H1 (cell line): ENCODE data around the gene PRR36. TPM values are rescaled to one million over a fixed set of nuclear protein-coding genes. Genes with fewer than 3 reads are reported as not detected.

Experiments
- ATF3 ChIP-seq: IDR thresholded peaks from 2 replicates; pipeline ENCODE4 v1.6.1; 2011; ENCODE audit warnings: low read depth, mild to moderate bottlenecking, low read length; ENCODE audit not compliant: insufficient read depth
- BACH1 ChIP-seq: IDR thresholded peaks from 2 replicates; pipeline ENCODE4 v1.6.1; 2012; ENCODE audit warnings: low read length, improper control_type of control experiment
- CBX8 ChIP-seq: fragments of 300-800, 300-1000 bp; sonication (generic); IDR thresholded peaks from 2 replicates; pipeline ENCODE4 v1.7.1; 2016; ENCODE audit warnings: low read depth, low read length, borderline replicate concordance
- CEBPB ChIP-seq: IDR thresholded peaks from 2 replicates; pipeline ENCODE4 v1.6.1; 2012; ENCODE audit warnings: low read depth, low read length
- E2F6 ChIP-seq: IDR thresholded peaks from 2 replicates; pipeline ENCODE4 v1.6.1; 2012; ENCODE audit warnings: inconsistent platforms
- FOSL1 ChIP-seq: IDR thresholded peaks from 2 replicates; pipeline ENCODE4 v1.6.1; 2011; ENCODE audit warnings: mild to moderate bottlenecking, low read depth, low read length, moderate library complexity; ENCODE audit not compliant: insufficient read depth
- HDAC2 ChIP-seq, 2 experiments: fragments of 300-600 bp in 1 of 2; sonication (generic) in 1 of 2; IDR thresholded peaks; 2 replicates each; pipeline ENCODE4 v1.6.1; 2011 to 2012; ENCODE audit warnings: low read depth in 2 of 2, low read length in 2 of 2, mild to moderate bottlenecking in 2 of 2, moderate library complexity in 2 of 2, borderline replicate concordance in 1 of 2, inconsistent platforms in 1 of 2
- KDM4A ChIP-seq: IDR thresholded peaks from one replicate; pipeline ENCODE4 v1.7.1; 2012; ENCODE audit warnings: low read depth, mild to moderate bottlenecking, moderate library complexity, low read length, inconsistent platforms; ENCODE audit not compliant: severe bottlenecking
- MAFK ChIP-seq: IDR thresholded peaks from 2 replicates; pipeline ENCODE4 v1.6.1; 2012; ENCODE audit warnings: low read depth, mild to moderate bottlenecking, improper control_type of control experiment, low read length
- NANOG ChIP-seq: IDR thresholded peaks from 2 replicates; pipeline ENCODE4 v1.6.1; 2011; ENCODE audit warnings: low read length, low read depth, mild to moderate bottlenecking, inconsistent platforms; ENCODE audit not compliant: insufficient read depth, poor library complexity, severe bottlenecking
- POU5F1 ChIP-seq: IDR thresholded peaks from 2 replicates; pipeline ENCODE4 v1.6.1; 2011; ENCODE audit warnings: low read depth, mild to moderate bottlenecking, low read length, moderate library complexity
- RAD21 ChIP-seq, 2 experiments: IDR thresholded peaks in 1 of 2; conservative IDR thresholded peaks in 1 of 2; 2 replicates each; pipeline ENCODE4 v1.6.1; 2011; ENCODE audit warnings: low read depth in 2 of 2, low read length in 2 of 2, improper control_type of control experiment in 1 of 2, inconsistent platforms in 1 of 2, mild to moderate bottlenecking in 1 of 2, moderate library complexity in 1 of 2
- RFX5 ChIP-seq: IDR thresholded peaks from 2 replicates; pipeline ENCODE4 v1.6.1; 2011; ENCODE audit warnings: low read depth, low read length, improper control_type of control experiment, borderline replicate concordance
- SIN3A ChIP-seq, 2 experiments: IDR thresholded peaks in 1 of 2; conservative IDR thresholded peaks in 1 of 2; 2 replicates each; pipeline ENCODE4 v1.6.1; 2011 to 2012; ENCODE audit warnings: low read length in 2 of 2, improper control_type of control experiment in 1 of 2, low read depth in 1 of 2, mild to moderate bottlenecking in 1 of 2
- SUZ12 ChIP-seq: fragments of 200-600 bp; sonication (generic); IDR thresholded peaks from 2 replicates; pipeline ENCODE4 v1.6.1; 2012; ENCODE audit warnings: mild to moderate bottlenecking, inconsistent platforms, low read length, moderate library complexity, mixed read lengths
- TAF1 ChIP-seq: IDR thresholded peaks from 2 replicates; pipeline ENCODE4 v1.6.1; 2011; ENCODE audit warnings: mild to moderate bottlenecking, low read depth, low read length
- TBP ChIP-seq: IDR thresholded peaks from 2 replicates; pipeline ENCODE4 v1.6.1; 2011; ENCODE audit warnings: low read depth, low read length, improper control_type of control experiment
- TEAD4 ChIP-seq: IDR thresholded peaks from 2 replicates; pipeline ENCODE4 v1.6.1; 2012; ENCODE audit warnings: low read depth, low read length, inconsistent platforms, mixed read lengths
- polyA plus RNA-seq, 7 experiments: library from polyadenylated mRNA; depleted of rRNA in 3 of 7; stranded (reverse) in 5 of 7; unstranded in 2 of 7; fragments of >200 nt in 5 of 7; fragments of 200-250 nt in 2 of 7; gene quantifications; 1 replicate in 5 of 7; 2 replicates in 1 of 7; 4 replicates in 1 of 7; pipeline versions ENCODE4 v1.2.1 to v1.2.3, GENCODE V29; 2011 to 2013; ENCODE audit warnings: missing spikeins in 2 of 7, mixed read lengths in 2 of 7
- total RNA-seq: library from RNA; stranded (reverse); fragmentation: NEBNext Ultra II Directional; extraction: Animal tissue kit (Norgen Biotek cat#: 25700); gene quantifications from 2 replicates; pipeline ENCODE4 v1.2.1, GENCODE V29; 2021

PRR36 gene
- total and polyA plus RNA-seq, 2 of the 8 experiments (the other 6 are each of a cell fraction or from before 2014, with no cell fraction given) = 1.6 to 23.9 TPM

GRCh38 chr19:7903244-7904073 lies 29.3 kb upstream of the PRR36 start, which contains the start of gene MAP2K7 (continued):
- TF ChIP-seq ATF3 (no peak), MAFK (no peak), POU5F1 (no peak), SIN3A (conservative IDR thresholded peaks at IDR 0.05 in 1 of 2, IDR thresholded peaks at IDR 0.05 in 1 of 2; ENCODE audit: low read depth in 1 of 2, low read length in 2 of 2) (0 out of 4 replicates have a peak, but pooled peaks of 1 of the 2 experiments have one; percentile 69), KDM4A (peak; percentile 22), TAF1 (peak; percentile 87), E2F6 (peak; percentile 99), TBP (0 out of 2 replicates have a peak, but pooled peaks have one; percentile 59), CEBPB (peak; percentile 54; the same call in 1 of the 2 replicates), SUZ12 (no peak), CBX8 (no peak), RFX5 (no peak), TEAD4 (peak; percentile 23; the same call in 1 of the 2 replicates), FOSL1 (no peak), NANOG (no peak), BACH1 (peak; percentile 61), RAD21 (IDR thresholded peaks at IDR 0.05 in 1 of 2, conservative IDR thresholded peaks at IDR 0.05 in 1 of 2; ENCODE audit: low read depth in 2 of 2, low read length in 2 of 2) (peak; percentile 38 to 48; a peak in 3 of 4 replicates), HDAC2 (IDR thresholded peaks at IDR 0.05; ENCODE audit: borderline replicate concordance in 1 of 2, low read depth in 2 of 2, low read length in 2 of 2) (0 out of 4 replicates have a peak, but pooled peaks of 1 of the 2 experiments have one; percentile 15)
